Mononuclear cell (primary cell): ENCODE measurements around the gene JAM2. TPM values are rescaled to one million over a fixed set of nuclear protein-coding genes. Genes with fewer than 3 reads are reported as not detected.

ENCODE experiments used
- H3K27me3 ChIP-seq: 2 replicates; pipeline ENCODE4 v1.6.0; 2011; ENCODE audit warnings: low read length, control low read depth; ENCODE audit not compliant: insufficient read depth
- H3K4me1 ChIP-seq: 2 replicates; pipeline ENCODE4 v1.5.1; 2011; ENCODE audit warnings: mild to moderate bottlenecking, low read length, control low read depth; ENCODE audit not compliant: insufficient read depth
- H3K4me3 ChIP-seq: 2 replicates; pipeline ENCODE4 v1.5.1; 2011; ENCODE audit warnings: mild to moderate bottlenecking, low read length, moderate library complexity
- H3K9me3 ChIP-seq: 2 replicates; pipeline ENCODE4 v1.5.1; 2011; ENCODE audit warnings: low read depth, mild to moderate bottlenecking, control low read depth, low read length
- total RNA-seq: library from RNA; depleted of rRNA; stranded (reverse); fragments of >200 nt; gene quantifications from one replicate; pipeline ENCODE4 v1.2.3, GENCODE V29; 2012

Gene JAM2
- total RNA-seq, 1 donor = under 0.01 TPM

DNA sequence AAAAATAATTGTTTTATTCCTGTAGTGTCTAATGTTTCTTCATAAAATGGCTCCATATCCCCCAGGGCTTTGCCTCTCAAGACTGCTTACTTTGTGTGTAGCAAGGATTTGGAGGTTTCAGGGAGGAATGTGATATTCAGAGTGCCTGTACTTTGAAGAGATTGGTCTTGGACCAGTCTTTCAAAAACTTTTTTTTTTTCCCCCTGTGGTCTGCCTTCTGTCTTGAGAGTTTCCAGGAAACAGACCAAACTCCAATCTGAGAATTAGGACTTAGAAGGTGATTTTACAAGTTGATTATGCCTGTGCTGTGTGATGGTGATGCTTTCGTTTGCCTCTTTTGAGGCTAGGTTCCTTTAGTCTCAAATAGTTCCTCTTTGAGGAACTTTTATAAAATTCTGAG lies 121.6 kb downstream of the JAM2 start:
- H3K27me3 ChIP-seq = no peaks in the 10 kb centered on the region
- H3K4me1 ChIP-seq = no peaks in the 10 kb centered on the region
- no peak overlapping the region for H3K4me3 ChIP-seq
- no peaks in the 10 kb centered on the region for H3K9me3 ChIP-seq

DNA sequence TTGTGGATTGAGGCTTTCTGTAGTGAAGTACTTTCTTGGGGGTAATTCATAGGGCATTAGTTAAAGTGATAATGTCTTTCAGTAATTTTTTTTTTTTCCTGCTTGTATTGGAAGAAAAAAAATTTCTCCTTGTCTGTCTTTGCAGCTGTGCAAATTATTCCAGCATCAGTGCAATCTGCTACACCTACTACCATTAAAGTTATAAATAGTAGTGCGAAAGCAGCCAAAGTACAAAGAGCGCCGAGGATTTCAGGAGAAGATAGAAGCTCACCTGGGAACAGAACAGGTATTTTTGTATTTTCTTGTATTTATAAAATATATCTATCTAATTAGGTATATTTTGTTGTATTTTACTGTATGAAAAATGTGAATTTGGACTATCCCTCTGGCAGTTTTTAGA lies 125.0 kb downstream of the JAM2 start:
- Histone ChIP-seq H3K9me3 (no peaks in the 10 kb centered on the region), H3K4me3 (no peak overlapping the region), H3K27me3 (no peaks in the 10 kb centered on the region), H3K4me1 (no peaks in the 10 kb centered on the region)

Other genes with a start within 250 kb of the JAM2 start
- gene MRPL39, start 31.8 kb upstream of the JAM2 start, total RNA-seq = 11.8 TPM
- 21.9 TPM for gene ATP5PF, start 95.6 kb downstream of the JAM2 start, total RNA-seq
- 40.2 TPM for gene GABPA, start 95.7 kb downstream of the JAM2 start, total RNA-seq